Posterior cingulate gyrus (tissue), 11 donors: ENCODE measurements around the gene CFAP61.
"Not testable (repeated sequence)": the region's sequence is repeated elsewhere in the genome, so short reads cannot be mapped to it uniquely, and the experiment has no call there.

Experiments
- DNase-seq, 10 donors: peaks; one replicate each; pipeline versions ENCODE4 v3.0.0 to v3.0.0-alpha.2; 2020 to 2021; ENCODE audit warnings: mixed read lengths in 3 of 10
- intact Hi-C: fragments of 100-400 bp; cut with DNase I; formaldehyde crosslinking; loops from one replicate; pipeline ENCODE4 v1.15.1; 2023

CFAP61 gene

GRCh38 chr20:20085071-20085470 is 32.7 kb downstream of the CFAP61 start:
- intact Hi-C loops: loop anchor here (2.0 to 10.0 kb wide), 3 partner anchors 152 to 510 kb away; no protein-coding TSS in a partner anchor

DNA sequence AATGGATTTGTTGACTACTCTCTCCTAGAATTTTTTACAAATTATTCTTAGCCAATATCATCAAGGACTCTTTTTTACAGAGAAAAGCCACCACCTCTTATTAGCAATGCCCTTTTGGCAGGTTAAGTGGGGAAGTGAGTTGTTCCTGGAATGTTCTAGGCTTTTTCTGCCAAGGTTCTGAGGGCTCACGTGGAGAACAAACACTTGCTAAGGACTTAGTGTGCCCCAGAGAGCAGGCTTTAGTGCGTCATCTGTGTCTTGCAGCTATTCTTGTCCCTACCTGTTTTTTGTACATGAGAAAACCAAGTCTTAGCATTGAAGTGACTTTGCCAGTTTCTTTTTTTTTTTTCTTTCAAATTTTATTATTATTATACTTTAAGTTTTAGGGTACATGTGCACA is 33.5 kb downstream of the CFAP61 start:
- no peak for DNase-seq
- intact Hi-C loops: loop anchor here (2.0 to 10.0 kb wide), 3 partner anchors 151 to 509 kb away; no protein-coding TSS in a partner anchor

More at GRCh38 chr20:20085071-20085470, 32.7 kb downstream of the CFAP61 start:
- DNase-seq: no peak

GRCh38 chr20:20089018-20089417 is 36.7 kb downstream of the CFAP61 start:
- DNase-seq: no peak
- intact Hi-C loops: loop anchor here (10.0 kb wide), 2 partner anchors 476 to 506 kb away; no protein-coding TSS in a partner anchor

GRCh38 chr20:20089939-20090338 is 37.6 kb downstream of the CFAP61 start:
- DNase-seq: no peak
- intact Hi-C loops: loop anchor here (10.0 kb wide), 2 partner anchors 475 to 505 kb away; no protein-coding TSS in a partner anchor

- intact Hi-C loops: no loop called here
- DNase-seq: no peak
Observed at GRCh38 chr20:20092827-20093226, 40.5 kb downstream of the CFAP61 start.

DNA sequence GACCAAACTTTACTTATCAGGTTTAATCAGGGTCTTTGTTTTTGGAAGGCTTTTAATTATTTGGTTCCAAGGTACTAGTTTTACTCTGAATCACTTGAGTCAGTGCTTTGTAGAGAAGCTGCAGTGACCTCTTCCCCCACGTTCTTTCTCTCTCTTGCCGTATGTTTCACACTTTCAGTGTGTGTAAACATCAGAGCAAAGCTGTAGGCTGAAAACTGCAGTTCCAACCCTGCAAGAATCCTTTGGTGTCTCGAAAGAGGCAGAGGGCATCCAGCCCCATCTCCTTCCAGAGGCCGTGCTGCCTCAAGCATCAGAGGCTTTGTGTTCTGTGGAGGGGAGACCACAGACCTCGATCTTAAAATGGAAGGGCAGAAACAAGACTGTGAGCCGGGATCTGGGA is 42.1 kb downstream of the CFAP61 start:
- no peak for DNase-seq
- intact Hi-C loops: no loop called here

DNA sequence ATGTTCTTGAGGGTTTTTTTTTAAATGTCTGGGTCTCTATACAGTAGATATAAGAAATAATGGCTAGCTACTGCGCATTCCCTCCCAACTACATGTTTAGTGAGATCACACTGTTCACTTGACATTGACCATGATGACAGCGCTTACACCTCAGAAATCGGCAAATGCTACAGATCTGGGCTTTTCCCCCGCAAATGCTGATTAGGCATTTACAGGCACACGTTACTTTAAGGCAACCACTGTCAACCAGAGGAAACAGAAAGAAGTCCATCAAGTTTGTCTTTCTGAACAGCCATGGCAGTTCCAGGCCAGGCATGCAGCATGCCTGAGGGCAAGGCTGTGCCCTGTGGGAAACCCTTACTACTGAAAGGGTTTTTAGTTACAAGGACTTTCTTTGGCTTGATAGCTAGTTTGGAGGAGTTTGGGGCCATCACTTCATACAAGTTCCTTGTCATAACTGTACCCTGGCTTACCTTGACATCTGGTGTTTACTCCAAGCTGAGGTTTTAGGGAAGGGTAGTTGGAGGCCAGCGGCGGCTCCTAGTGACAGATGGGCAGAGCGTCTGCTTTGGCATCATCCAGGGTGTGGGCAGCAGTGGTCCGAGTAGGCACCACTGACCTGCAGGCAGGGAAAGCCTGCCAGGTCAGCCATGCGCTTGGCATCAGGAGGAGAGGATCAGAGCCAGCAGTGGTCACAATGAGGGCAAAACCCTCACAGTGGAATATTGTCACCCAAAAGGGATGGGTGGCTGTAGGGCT is 43.0 kb downstream of the CFAP61 start:
- intact Hi-C loops: no loop called here
- DNase-seq: peak in 1 of 10 donors; percentile 55

DNA sequence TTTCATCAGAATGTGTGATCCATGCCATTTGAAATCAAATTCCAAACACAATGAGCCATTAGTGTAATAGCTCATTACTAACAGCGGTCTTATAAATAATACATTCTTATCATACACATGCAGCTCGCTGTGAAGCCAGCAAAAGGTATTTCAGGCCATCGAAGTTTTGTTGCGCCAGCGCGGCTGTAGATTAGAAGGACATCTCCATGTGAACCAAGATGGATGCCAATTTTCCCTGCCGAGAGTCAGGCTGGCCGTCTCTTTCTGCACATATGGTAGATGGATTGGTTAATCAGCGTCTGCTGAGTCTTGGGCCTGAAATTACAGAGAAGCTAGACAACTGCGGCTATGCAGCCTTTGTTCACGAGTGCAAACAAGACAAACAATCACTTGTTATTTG is 44.1 kb downstream of the CFAP61 start:
- intact Hi-C loops: no loop called here
- DNase-seq: peak in 3 of 10 donors; percentile 10 to 81 (median 23)

- DNase-seq: no peak
- intact Hi-C loops: no loop called here
Observed at GRCh38 chr20:20100881-20101280, 48.5 kb downstream of the CFAP61 start.

GRCh38 chr20:20102163-20102562 is 49.8 kb downstream of the CFAP61 start:
- intact Hi-C loops: no loop called here
- DNase-seq: no peak

GRCh38 chr20:20102716-20103258 is 50.5 kb downstream of the CFAP61 start:
- no peak for DNase-seq
- intact Hi-C loops: no loop called here

- intact Hi-C loops: no loop called here
- DNase-seq: no peak
Observed at GRCh38 chr20:20103486-20103885, 51.2 kb downstream of the CFAP61 start.

DNA sequence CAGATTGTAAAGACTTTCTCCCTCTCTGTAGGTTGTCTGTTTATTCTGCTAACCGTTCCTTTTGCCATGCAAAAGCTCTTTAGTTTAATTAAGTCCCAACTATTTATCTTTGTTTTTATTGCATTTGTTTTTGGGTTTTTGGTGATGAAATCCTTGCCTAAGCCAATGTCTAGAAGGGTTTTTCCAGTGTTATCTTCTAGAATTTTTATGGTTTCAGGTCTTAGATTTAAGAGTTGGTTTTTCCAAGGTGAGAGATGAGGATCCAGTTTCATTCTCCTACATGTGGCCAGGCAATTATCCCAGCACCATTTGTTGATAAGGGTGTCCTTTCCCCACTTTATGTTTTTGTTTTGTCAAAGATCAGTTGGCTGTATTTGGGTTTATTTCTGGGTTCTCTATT is 70.9 kb downstream of the CFAP61 start:
- intact Hi-C loops, DNase-seq: not testable (repeated sequence)

GRCh38 chr20:20130399-20130798 is 78.1 kb downstream of the CFAP61 start:
- no peak for DNase-seq
- intact Hi-C loops: no loop called here

- intact Hi-C loops: no loop called here
- no peak for DNase-seq
Observed at GRCh38 chr20:20134941-20135575, 82.7 kb downstream of the CFAP61 start.

DNA sequence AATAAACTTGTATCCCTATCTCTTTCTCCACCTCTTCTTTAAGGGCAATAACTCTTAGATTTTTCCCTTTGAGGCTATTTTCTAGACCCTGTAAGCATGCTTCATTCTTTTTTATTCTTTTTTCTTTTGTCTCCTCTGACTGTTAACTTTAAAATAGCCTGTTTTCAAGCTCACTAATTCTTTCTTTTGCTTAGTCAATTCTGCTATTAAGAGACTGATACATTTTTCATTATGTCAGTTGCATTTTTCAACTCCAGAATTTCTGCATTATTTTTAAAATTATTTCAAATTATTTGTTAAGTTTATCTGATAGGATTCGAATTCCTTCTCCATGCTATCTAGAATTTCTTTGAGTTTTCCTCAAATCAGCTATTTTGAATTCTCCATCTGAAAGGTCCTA is 84.0 kb downstream of the CFAP61 start:
- DNase-seq: no peak
- intact Hi-C loops: no loop called here

GRCh38 chr20:20137851-20138250 is 85.5 kb downstream of the CFAP61 start:
- intact Hi-C loops: no loop called here
- DNase-seq: peak in 1 of 10 donors; percentile 21

GRCh38 chr20:20138301-20139064 is 86.2 kb downstream of the CFAP61 start:
- peak in 1 of 10 donors; percentile 15 for DNase-seq
- intact Hi-C loops: no loop called here

DNA sequence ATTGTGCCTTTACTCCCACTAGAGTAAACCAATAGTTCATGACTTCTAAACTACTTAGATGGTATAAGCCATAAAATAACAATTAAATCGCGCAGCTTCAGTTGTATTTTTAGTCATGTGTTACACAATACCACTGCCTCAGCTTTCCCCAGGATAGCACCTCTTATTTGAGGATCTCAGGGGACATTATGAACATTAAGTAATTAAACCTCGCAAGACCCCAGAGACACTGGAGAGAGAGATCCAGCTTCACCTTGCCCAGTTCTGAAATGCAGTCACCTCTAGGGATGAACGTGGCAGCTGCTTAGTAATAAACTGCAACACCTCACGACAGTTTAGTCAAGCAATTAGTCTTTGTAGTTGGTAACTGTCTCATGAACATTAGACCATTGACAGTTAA is 87.1 kb downstream of the CFAP61 start:
- no peak for DNase-seq

DNA sequence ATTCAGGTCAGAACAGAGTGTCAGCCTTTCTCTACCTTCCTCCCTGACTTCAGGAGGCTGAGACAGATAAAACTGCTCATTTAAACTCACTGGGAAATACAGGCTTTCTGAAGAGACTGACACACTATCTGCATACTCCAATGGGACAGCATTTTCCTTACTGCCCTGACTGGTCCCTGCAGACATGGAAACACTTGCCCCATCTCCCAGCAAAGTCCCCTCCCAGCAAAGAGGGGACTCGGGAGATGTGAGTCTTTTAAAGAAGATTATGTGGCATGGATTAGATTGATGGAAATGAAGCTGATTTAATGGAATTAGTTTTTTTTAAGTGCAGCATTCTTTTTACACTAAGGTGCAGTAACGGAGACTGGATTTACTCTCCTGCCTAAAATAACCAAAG is 90.8 kb downstream of the CFAP61 start:
- intact Hi-C loops: no loop called here

More for the DNA sequence above, 87.1 kb downstream of the CFAP61 start:
- intact Hi-C loops: no loop called here

DNA sequence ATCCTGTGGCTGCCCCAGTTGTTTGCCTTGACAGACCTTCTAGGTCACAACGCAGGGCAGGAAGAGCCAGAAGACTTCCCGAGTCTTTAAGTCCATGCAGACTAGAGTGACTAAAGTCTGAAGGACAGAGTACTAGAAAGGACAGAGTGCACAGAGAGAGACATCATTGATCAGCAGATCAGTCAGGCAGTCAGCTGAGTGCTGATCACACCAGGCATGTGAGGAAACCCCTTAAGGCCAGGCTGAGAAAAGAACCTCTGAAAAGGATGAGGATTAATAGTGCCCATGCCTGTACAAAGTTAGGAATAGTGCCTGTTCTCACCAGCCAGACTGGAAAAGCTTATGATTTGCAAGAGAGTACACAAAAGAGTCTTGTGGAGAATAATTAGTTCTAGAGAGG is 91.3 kb downstream of the CFAP61 start:
- intact Hi-C loops: no loop called here
- DNase-seq: no peak

More for the DNA sequence above, 90.8 kb downstream of the CFAP61 start:
- no peak for DNase-seq
